Body of pancreas (tissue), 4 donors: ENCODE results near the gene SPRED2. TPM values are rescaled to one million over a fixed set of nuclear protein-coding genes. Genes with fewer than 3 reads are reported as not detected.
A peak's percentile ranks its signal among the peaks of the same experiment; 100 is the strongest.

Experiments
- ATAC-seq: fragments of 150-250 bp; one replicate; pipeline ENCODE4 v1.9.1; 2016
- DNase-seq, 4 donors: peaks; one replicate each; pipeline ENCODE4 v3.0.0-alpha.2; 2019
- H3K27ac ChIP-seq, 4 donors: fragments of 200-600 bp; sonication (generic); 1 replicate in 3 of 4; 2 replicates in 1 of 4; pipeline versions ENCODE4 v1.5.1 to v1.6.1; 2016 to 2019; ENCODE audit warnings: mild to moderate bottlenecking in 1 of 4, mixed read lengths in 1 of 4, moderate library complexity in 1 of 4
- H3K27me3 ChIP-seq, 2 donors: fragments of 200-600 bp; sonication (generic); one replicate each; pipeline ENCODE4 v1.6.0; 2016; ENCODE audit warnings: mild to moderate bottlenecking in 1 of 2
- H3K36me3 ChIP-seq, 2 donors: fragments of 200-600 bp; sonication (generic); replicated peaks in 1 of 2; 2 replicates each; pipeline ENCODE4 v1.5.1; 2016; ENCODE audit warnings: low read depth in 2 of 2; ENCODE audit not compliant: insufficient read depth in 1 of 2
- H3K4me1 ChIP-seq: fragments of 200-600 bp; sonication (generic); one replicate; pipeline ENCODE4 v1.6.0; 2016
- H3K4me3 ChIP-seq, 2 donors: fragments of 200-600 bp; sonication (generic); 1 replicate in 1 of 2; 2 replicates in 1 of 2; pipeline ENCODE4 v1.5.1; 2016 to 2019
- H3K9me3 ChIP-seq, 3 donors: fragments of 200-600 bp; sonication (generic); 1 replicate in 2 of 3; 2 replicates in 1 of 3; pipeline ENCODE4 v1.5.1; 2016
- POLR2A ChIP-seq, 3 donors: fragments of 450-650 bp; IDR thresholded peaks; one replicate each; pipeline ENCODE4 v1.6.1; 2016; ENCODE audit warnings: antibody characterized with exemption in 3 of 3, mild to moderate bottlenecking in 2 of 3
- WGBS, 2 donors: methylation state at CpG; one replicate each; pipeline ENCODE4 v1.1.5; 2017; 5-methylcytosine and 5-hydroxymethylcytosine counted together
- intact Hi-C: fragments of 100-400 bp; cut with DNase I; formaldehyde crosslinking; loops from one replicate; pipeline ENCODE4 v1.15.1; 2023
- total RNA-seq, 2 donors: library from RNA; depleted of rRNA; stranded (reverse); fragments of >200 nt; gene quantifications; one replicate each; pipeline ENCODE4 v1.1.0, GENCODE V29; 2016
- TF ChIP-seq, protein P1 (sequence below), 7 experiments: fragments of 450-650 bp in 4 of 7; fragments of 200-600 bp in 3 of 7; sonication (generic) in 3 of 7; IDR thresholded peaks; one replicate each; pipeline ENCODE4 v1.5.1; 2016 to 2019; ENCODE audit warnings: antibody characterized with exemption in 7 of 7

The SPRED2 gene
- total RNA-seq, 2 donors from 2014 or later = 16.1 to 16.2 TPM

DNA sequence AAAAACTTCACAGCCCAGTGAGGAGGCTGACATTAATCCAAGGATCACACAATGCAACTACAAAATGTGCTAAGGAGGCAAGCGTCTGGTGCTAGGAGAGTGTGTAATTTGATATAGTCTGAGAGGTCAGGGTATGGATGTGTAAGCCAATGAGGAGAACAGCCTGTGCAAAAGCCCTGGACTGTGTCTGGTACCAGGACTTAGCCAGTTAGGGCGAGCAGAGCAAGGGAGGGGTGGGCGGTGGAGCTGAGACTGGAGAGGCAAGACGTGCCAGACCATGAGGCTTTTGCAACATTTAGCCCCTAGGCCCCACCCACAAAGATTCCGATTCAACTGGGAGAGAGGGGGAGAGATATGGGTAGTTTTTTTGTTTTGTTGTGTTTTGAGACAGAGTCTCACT, 33.5 kb upstream of the SPRED2 start:
- DNase-seq = peak in 1 of 4 donors; percentile 8
- Histone ChIP-seq H3K4me3 (no peak overlapping the region), H3K36me3 (no peaks in the 10 kb centered on the region), H3K27ac (no peak overlapping the region), H3K27me3 (no peaks in the 10 kb centered on the region), H3K4me1 (no peaks in the 10 kb centered on the region), H3K9me3 (no peaks in the 10 kb centered on the region)
- 81 to 87% methylated on average over 5 of the region's 5 CpGs for WGBS, 2 donors
- TF ChIP-seq, protein P1, sequence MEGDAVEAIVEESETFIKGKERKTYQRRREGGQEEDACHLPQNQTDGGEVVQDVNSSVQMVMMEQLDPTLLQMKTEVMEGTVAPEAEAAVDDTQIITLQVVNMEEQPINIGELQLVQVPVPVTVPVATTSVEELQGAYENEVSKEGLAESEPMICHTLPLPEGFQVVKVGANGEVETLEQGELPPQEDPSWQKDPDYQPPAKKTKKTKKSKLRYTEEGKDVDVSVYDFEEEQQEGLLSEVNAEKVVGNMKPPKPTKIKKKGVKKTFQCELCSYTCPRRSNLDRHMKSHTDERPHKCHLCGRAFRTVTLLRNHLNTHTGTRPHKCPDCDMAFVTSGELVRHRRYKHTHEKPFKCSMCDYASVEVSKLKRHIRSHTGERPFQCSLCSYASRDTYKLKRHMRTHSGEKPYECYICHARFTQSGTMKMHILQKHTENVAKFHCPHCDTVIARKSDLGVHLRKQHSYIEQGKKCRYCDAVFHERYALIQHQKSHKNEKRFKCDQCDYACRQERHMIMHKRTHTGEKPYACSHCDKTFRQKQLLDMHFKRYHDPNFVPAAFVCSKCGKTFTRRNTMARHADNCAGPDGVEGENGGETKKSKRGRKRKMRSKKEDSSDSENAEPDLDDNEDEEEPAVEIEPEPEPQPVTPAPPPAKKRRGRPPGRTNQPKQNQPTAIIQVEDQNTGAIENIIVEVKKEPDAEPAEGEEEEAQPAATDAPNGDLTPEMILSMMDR (IDR thresholded peaks at IDR 0.05) = no peak
- no peak for TF ChIP-seq POLR2A (IDR thresholded peaks at IDR 0.05)
- ATAC-seq = no peak
- intact Hi-C loops = no loop called here

DNA sequence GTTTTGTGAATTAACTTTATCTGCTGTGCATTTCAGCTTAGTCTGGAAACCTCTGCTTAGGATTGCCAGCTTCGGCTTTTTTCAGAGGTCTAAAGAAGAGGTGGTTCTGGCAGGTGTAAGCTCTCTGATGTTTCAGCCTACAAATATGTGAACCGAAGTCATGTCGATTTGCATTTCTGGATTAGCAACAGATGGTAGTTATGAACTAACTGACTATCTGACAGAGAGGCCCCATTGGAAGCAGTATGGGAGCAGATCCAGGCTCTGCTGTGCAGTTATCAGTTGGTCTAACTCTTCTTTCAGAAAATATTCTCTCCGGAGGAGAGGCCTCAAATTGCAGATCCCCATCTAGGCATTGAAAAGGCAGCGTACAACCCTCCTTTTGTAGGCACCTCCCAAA, 32.7 kb upstream of the SPRED2 start:
- TF ChIP-seq POLR2A (IDR thresholded peaks at IDR 0.05) = no peak
- TF ChIP-seq, protein P1 (IDR thresholded peaks at IDR 0.05) = no peak
- 75 to 78% methylated on average over 5 of the region's 5 CpGs for WGBS, 2 donors
- H3K36me3 ChIP-seq = no peaks in the 10 kb centered on the region
- H3K9me3 ChIP-seq = no peaks in the 10 kb centered on the region
- no peaks in the 10 kb centered on the region for H3K27me3 ChIP-seq
- intact Hi-C loops = no loop called here
- no peak for DNase-seq
- no peaks in the 10 kb centered on the region for H3K4me1 ChIP-seq
- no peak overlapping the region for H3K4me3 ChIP-seq
- H3K27ac ChIP-seq = no peak overlapping the region
- ATAC-seq = no peak

DNA sequence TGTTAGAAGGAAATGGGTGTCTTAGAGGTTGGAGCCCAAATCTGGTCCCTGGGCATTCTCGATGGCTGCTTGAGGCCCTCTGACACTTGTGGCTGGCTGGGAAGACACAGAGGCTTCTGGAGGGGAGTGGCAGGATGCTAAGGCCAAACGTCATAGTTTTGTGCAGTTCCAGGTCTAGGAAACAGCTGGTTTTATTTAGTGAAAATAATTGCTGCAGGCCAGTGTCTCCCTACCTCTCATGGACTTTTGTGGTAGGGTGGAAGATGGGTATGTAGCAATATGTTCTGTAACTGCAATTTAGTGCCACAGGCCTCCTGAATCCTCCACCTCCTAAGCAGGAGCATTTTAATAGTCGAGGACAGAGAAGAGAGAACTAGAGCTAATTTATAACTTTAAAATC, 32.2 kb upstream of the SPRED2 start:
- no peak overlapping the region for H3K4me3 ChIP-seq
- intact Hi-C loops = no loop called here
- no peak for TF ChIP-seq POLR2A (IDR thresholded peaks at IDR 0.05)
- TF ChIP-seq, protein P1 (IDR thresholded peaks at IDR 0.05) = no peak
- no peak overlapping the region for H3K27ac ChIP-seq
- H3K4me1 ChIP-seq = no peaks in the 10 kb centered on the region
- WGBS, 2 donors = 35 to 55% methylated on average over 3 of the region's 3 CpGs
- no peaks in the 10 kb centered on the region for H3K27me3 ChIP-seq
- ATAC-seq = no peak
- H3K9me3 ChIP-seq = no peaks in the 10 kb centered on the region
- H3K36me3 ChIP-seq = no peaks in the 10 kb centered on the region
- DNase-seq = no peak

DNA sequence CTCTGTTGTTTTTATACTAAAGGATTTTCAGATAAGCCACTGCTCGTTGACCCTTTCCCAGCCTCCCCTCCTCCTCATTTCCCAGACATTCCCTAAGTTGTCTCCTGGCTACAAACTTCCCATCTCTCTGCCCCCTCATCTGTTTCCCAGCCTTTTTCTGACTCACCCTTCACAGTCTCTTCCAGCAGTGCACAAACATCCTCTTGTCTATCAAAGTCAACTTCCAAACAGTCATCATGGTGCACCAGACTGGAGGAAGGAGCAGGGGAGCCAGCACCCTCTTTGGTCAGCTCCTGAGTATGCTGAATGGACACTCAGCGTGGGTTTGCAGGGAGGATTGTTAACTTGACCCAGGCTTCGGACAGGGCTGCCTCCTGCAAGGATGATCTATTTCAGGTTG, 26.6 kb upstream of the SPRED2 start:
- Histone ChIP-seq H3K4me3 (no peak overlapping the region), H3K4me1 (no peaks in the 10 kb centered on the region), H3K9me3 (no peaks in the 10 kb centered on the region), H3K36me3 (no peaks in the 10 kb centered on the region), H3K27ac (no peak overlapping the region), H3K27me3 (no peaks in the 10 kb centered on the region)
- 67 to 73% methylated on average over 3 of the region's 3 CpGs for WGBS, 2 donors
- DNase-seq = no peak
- no peak for ATAC-seq
- intact Hi-C loops = loop anchor here (10.0 kb wide), 1 partner anchor 86 kb away; no protein-coding TSS in a partner anchor
- no peak for TF ChIP-seq POLR2A (IDR thresholded peaks at IDR 0.05)
- TF ChIP-seq, protein P1 (IDR thresholded peaks at IDR 0.05) = no peak

DNA sequence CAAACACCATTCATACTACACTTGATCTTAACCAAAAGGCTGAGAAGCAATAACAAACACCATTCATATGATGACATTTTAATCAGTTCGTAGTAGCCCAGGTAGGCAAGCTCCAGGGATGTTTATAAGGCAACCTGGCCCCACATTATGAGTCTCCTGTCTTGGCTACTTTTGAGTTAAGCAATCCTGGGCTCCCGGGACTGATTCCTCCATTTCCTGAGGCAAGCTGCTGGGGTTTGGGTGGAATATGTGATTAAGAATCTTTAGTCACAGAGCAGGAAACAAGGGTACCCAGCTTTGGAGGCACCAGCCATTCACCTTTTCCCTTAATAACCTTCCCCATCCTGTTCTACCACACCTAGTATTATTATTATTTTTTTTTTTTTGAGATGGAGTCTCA, 24.5 kb upstream of the SPRED2 start:
- Histone ChIP-seq H3K27me3 (no peaks in the 10 kb centered on the region), H3K9me3 (no peaks in the 10 kb centered on the region), H3K4me3 (no peak overlapping the region), H3K4me1 (no peaks in the 10 kb centered on the region), H3K27ac (no peak overlapping the region), H3K36me3 (no peaks in the 10 kb centered on the region)
- intact Hi-C loops = loop anchor here (10.0 kb wide), 1 partner anchor 88 kb away; no protein-coding TSS in a partner anchor
- ATAC-seq = no peak
- no peak for DNase-seq
- WGBS, 2 donors = 56 to 70% methylated on average over 2 of the region's 2 CpGs
- TF ChIP-seq, protein P1 (IDR thresholded peaks at IDR 0.05) = no peak
- no peak for TF ChIP-seq POLR2A (IDR thresholded peaks at IDR 0.05)
